Loucy (cell line): Measurements from ENCODE around the gene TM2D3.

Source experiments
- CTCF ChIP-seq: fragments of 200-600 bp; sonication (generic); conservative IDR thresholded peaks from 2 replicates; pipeline ENCODE4 v1.5.1; 2014; ENCODE audit warnings: mild to moderate bottlenecking, antibody characterized with exemption, low read length
- EZH2phosphoT487 ChIP-seq: fragments of 200-600 bp; IDR thresholded peaks from 2 replicates; pipeline ENCODE4 v1.6.1; 2018; ENCODE audit warnings: antibody characterized with exemption, mild to moderate bottlenecking, moderate library complexity, borderline replicate concordance

GRCh38 chr15:101676921-101677329, 24.7 kb upstream of the TM2D3 start:
- TF ChIP-seq CTCF = no peak
- TF ChIP-seq EZH2phosphoT487 = no peak
